GM18951 (cell line): Measurements from ENCODE around the gene DYNLT5.

Source experiments
- POLR2A ChIP-seq: IDR thresholded peaks from 4 replicates; pipeline ENCODE4 v1.6.1; 2011; ENCODE audit warnings: mild to moderate bottlenecking; ENCODE audit not compliant: insufficient read length, insufficient read depth; ENCODE audit errors: extremely low read depth
- in situ Hi-C: fragments of 300-500 bp; cut with MboI; formaldehyde crosslinking; loops from one replicate; pipeline ENCODE4 v1.12.0; 2022; ENCODE audit warnings: low sequenced_read_pairs, mixed read lengths, inconsistent platforms; ENCODE audit not compliant: unreplicated experiment

Gene DYNLT5

DNA sequence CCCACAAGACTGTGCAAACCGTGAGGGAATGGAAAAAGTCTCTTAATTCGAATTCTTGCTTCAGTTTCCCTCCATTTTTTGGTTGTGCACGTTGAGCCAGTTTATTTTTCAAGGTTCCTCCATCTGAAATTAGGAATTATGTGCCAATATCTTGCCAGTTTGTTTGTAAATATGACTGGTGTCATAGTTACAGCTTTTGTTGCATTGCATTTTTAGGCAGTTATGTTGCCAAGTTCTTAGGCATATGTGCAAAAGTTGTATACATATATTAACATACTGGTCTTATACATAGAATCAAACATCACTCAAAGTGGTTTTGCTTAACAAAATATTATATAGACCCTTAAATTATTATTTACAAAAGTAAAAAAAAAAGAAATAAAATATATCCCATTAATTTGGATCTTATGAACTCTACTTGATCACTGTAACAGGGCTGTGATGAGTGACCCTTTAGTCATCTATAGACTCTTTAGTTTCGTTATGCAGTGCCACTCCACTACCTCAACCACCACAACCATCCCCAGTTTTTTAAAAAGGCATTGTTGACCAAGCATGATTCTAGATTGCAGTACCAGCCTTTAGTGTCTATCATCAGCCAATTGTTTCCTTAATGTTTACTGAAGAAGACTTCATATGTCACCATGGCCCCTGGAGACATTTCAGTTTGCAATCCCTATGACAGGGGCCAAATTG lies 20.9 kb upstream of the DYNLT5 start:
- in situ Hi-C loops = loop anchor here (25.0 kb wide), 2 partner anchors 469 to 769 kb away; no protein-coding TSS in a partner anchor
- TF ChIP-seq POLR2A = no peak

DNA sequence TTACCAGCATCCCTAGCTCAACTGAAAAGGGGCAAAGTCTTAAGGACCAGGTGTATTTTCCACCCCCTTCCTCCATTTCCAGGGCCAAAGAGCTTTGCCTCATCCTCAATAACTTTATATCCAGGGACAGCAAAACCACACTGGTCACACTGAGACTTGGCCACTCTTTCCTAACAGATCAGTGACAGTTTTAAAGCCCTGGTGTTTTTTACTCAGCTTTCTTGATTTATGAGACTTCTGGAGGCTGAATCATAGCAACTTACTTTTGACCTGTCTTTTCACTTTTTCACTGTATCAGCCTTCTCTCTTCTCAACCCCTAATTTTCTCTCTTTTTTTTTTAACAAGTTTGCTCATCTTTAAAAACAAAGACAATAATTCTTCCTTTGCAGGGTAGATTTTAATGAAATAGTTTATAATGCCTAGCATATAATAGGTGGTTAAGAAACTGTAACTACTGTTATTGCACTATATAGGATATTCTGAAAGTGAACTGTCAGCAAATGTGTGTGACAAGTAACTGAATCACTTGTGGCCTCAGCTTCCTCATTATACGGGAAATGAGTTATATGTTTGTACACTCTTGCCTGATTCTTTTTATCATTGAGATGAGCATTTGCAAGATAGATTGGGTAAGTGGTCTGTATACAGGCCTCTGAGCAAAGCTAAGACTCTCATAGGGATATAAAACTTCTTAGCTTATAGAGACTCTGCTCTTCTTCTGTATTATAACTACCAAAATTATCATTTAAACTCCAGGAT lies 19.7 kb upstream of the DYNLT5 start:
- TF ChIP-seq POLR2A = no peak
- in situ Hi-C loops = loop anchor here (25.0 kb wide), 2 partner anchors 470 to 770 kb away; no protein-coding TSS in a partner anchor

DNA sequence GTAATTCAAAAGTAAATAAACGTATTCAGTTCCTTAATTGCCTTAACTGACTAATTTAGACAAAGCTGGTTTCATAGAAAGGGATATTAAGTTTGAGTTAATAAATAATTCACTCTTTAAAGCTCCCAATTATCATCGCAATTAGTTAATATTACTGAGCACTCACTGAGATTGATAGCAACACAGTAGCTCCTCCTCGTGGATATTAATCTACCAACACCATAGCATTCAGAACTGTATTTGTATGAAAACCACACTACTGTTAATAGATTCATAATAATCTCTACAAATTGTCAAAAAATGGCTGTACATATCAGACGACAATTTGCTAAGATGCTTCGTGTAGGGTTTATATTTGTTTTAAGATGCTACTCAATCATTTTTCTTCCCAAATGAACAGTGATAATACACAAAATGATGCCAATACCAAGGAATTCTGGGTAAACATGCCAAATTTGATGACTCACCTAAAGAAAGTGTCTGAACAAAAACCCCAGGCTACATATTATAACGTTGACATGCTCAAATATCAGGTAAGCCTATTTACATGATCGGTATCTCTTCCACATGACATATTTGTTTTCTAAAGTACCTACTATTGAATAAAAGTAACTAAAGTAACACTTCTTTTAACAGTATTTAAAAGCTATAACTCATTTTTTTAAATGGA lies 18.8 kb upstream of the DYNLT5 start:
- in situ Hi-C loops = loop anchor here (25.0 kb wide), 2 partner anchors 471 to 771 kb away; no protein-coding TSS in a partner anchor
- no peak for TF ChIP-seq POLR2A

DNA sequence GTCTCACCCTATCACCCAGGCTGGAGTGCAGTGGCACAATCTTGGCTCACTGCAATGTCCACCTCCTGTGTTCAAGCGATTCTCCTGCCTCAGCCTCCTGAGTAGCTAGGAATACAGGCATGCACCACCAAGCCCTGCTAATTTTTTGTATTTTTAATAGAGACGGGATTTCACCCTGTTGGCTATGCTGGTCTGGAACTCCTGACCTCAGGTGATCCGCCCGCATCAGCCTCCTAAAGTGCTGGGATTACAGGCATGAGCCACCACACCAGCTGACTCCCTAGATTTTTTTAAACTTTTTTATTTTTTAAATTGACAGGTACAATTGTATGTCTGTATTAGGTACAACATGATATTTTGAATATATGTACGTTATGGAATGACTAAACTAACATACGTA lies 17.7 kb upstream of the DYNLT5 start:
- in situ Hi-C loops = loop anchor here (25.0 kb wide), 2 partner anchors 472 to 772 kb away; no protein-coding TSS in a partner anchor

DNA sequence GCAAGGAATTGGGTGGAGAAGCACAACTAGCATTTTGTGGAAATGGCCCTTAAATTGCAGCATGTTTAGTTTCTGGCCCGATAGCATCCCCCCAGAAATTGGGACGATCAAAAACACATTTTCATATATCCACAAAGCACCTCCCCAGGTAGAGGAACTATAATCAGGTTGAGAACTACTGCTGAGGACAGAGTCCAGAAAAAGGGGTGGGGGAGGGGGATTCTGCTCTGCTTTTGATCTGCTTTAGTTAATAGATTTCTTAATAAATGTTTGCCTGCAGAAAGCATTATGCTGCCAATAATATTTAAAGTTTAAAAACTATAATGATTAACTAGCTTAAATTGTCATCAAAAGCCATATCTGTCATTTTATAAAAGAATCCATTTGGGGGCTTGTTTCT lies 14.4 kb upstream of the DYNLT5 start:
- in situ Hi-C loops = loop anchor here (25.0 kb wide), 2 partner anchors 476 to 776 kb away; no protein-coding TSS in a partner anchor
- TF ChIP-seq POLR2A = no peak

DNA sequence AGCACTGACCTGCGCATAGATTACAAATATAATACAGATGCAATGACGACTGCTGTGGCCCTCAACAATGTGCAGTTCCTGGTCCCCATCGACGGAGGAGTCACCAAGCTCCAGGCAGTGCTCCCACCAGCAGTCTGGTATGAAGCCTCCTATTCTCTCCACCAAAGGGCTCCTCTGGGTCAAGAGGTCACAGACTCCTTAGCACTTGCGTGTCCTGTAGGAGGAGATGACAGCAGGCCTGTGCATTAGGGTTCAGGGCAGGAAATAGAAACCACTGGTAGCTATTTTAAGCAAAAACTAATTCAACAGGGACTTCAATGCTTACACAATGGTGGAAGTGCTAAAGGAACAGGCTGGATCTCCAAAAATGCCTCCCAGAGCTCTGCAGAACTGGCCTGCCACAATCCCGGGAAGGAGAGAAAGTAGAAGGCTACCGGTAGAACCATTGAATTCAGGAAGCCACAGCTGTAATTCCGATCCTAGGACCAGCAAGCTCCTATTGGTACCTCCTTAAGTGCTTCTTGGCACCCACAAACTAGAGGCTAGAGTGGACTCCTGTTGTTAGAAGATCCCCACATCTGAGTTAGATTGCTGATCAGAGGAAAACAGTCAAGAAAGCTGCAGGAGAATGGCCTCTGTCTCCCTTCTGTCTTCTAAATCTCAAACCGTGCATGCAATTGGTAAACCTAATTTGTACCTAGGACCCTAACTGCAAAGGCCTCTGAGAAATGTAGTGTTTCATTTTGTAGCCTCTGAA lies 12.7 kb upstream of the DYNLT5 start:
- TF ChIP-seq POLR2A = no peak
- in situ Hi-C loops = loop anchor here (25.0 kb wide), 2 partner anchors 477 to 777 kb away; no protein-coding TSS in a partner anchor

DNA sequence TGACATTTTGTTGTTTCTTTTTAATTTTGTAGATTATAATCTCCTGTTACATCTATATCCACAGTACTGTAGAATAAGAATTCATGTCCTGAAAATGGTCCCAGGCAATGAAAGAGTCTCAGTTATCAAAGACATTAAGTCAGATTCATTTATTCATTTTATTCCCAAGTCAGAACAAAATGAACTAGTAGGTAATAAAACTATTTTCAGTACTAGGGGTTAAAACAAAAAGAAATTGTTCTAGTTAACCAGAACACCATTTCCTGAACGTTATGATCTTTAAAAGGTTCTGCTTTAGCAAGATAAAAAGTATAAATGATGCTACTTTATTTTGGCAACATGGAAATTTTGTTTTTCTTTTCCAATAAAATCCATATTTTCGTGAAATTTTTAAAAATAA lies 6.8 kb upstream of the DYNLT5 start:
- TF ChIP-seq POLR2A = no peak
- in situ Hi-C loops = loop anchor here (25.0 kb wide), 2 partner anchors 483 to 783 kb away; no protein-coding TSS in a partner anchor

DNA sequence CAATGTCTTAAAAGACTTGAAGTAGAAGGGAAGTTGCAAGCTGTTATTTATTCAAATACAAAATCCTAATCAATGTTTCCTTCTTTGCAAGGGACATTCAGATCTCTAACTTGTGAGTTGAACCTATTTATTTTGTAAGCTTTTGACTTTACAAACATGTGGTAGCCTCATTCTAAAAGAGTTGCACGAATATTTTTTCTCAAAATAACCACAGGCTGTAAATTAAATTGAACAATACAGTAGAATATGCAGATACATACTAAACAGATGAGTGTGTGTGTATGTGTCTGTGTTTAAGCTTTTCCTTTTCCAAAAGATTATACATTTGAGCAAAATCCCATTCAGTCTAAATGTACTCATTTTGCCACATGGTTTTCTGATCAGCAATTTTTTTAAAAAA lies 4.8 kb upstream of the DYNLT5 start:
- in situ Hi-C loops = loop anchor here (25.0 kb wide), 2 partner anchors 485 to 785 kb away; no protein-coding TSS in a partner anchor

DNA sequence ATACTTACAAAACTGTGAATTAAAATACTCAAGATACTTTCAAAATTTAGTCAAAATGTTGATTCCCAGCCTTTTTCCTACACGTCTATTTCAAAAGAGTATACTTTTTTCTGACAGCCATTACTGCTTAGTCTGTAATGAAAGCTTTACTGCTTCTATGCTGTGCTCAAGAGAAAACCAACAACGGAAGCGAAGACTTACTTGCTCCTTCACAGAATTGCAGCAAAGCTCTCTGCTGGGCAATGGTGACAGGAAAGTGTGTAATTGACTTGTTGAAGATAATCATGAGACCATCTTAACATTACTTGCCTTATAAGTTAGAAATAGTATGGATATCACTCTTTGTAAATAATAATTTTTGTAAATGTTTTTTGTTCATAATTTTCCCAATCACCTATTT lies 1.7 kb upstream of the DYNLT5 start:
- TF ChIP-seq POLR2A = no peak
- in situ Hi-C loops = loop anchor here (25.0 kb wide), 2 partner anchors 237 to 737 kb away; no protein-coding TSS in a partner anchor

More for the DNA sequence above, 4.8 kb upstream of the DYNLT5 start:
- no peak for TF ChIP-seq POLR2A

DNA sequence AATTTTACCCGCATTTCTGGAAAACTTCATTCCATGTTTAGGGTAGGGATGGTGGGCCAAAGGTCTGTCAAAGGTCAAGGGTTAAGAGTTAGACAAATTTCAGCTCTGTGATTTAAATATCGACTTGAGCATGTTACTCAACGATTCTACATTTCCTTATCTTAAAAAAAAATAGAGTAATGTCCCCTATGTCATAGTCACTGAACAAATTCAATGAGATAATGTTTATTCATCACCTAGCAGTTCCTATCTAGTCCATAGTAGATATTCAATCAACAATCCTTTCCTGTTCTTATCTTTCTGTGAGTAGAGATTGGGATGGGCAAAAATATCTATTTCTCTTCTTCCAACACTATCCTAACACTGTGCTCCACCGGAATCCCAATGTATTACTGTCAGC lies 1.1 kb upstream of the DYNLT5 start:
- in situ Hi-C loops = loop anchor here (25.0 kb wide), 2 partner anchors 236 to 736 kb away; no protein-coding TSS in a partner anchor

DNA sequence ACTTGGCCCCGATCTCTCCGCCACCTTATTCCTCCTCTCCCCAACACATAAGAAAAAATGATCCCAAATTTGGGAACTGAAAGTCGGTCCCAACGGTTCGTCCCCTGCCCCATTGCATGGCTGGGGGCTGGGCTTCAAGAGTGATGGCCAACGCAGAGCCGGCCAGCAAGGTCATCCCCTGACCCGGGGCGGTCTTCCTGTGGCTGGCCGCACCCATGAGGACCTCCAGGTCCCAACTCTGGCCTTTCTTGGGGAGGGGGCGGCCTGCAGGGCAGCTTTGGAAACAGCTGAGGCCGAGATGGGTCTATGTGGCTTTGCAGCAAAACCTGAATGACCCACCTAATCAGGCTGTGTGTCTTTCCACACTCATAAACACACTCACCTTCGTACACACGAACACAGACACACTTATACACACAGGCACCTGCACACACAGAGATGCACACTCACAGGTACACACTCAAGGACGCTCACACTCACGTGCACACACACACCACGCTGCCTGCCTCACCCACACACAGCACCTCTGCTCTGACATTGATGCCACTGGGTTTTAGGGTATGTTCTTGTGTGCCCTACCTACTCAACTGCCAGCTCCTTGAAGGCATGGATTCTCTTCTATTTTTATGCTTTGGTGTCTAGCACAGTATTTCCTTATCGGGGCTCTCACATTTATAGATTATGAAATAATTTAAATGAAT lies 562 bp downstream of the DYNLT5 start:
- no peak for TF ChIP-seq POLR2A
- in situ Hi-C loops = loop anchor here (25.0 kb wide), 2 partner anchors 234 to 734 kb away; no protein-coding TSS in a partner anchor

More for the DNA sequence above, 1.1 kb upstream of the DYNLT5 start:
- no peak for TF ChIP-seq POLR2A

DNA sequence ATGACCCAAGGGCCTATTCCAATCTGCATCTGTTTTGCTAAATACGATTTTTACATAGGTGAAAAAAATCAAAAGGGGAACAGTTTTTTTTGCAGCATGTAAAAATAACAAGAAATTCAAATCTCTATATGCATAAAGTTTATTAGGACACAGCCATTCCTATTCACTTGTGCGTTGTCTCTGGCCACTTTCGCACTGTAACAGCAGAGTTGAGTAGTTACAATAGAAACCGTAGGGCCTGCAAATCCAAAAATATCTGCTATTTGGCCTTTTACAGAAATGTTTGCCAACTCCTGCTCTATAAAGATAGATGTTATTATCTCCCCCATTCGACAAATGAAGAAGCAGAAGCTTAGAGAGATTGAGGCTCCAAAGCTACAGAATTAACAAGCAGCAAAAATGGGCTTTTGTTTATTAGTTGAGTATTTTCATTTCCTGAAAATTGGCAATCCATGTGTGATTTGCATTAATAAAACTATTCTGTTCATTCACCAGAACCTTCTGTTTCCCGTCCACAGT lies 5.5 kb downstream of the DYNLT5 start:
- in situ Hi-C loops = loop anchor here (25.0 kb wide), 2 partner anchors 230 to 730 kb away; no protein-coding TSS in a partner anchor
- TF ChIP-seq POLR2A = no peak
